Transverse colon (tissue), 4 donors: ENCODE results near the gene CIROP.

Source experiments
- POLR2A ChIP-seq: fragments of 450-650 bp; IDR thresholded peaks from one replicate; pipeline ENCODE4 v1.6.1; 2016; ENCODE audit warnings: antibody characterized with exemption, mild to moderate bottlenecking, moderate library complexity
- POLR2AphosphoS5 ChIP-seq, 3 donors: sonication (generic); formaldehyde crosslinking; IDR thresholded peaks; one replicate each; pipeline ENCODE4 v1.6.1; 2016; ENCODE audit warnings: antibody characterized with exemption in 3 of 3
- TF ChIP-seq, protein P1 (sequence below), 5 experiments: fragments of 200-600 bp in 3 of 5; fragments of 450-650 bp in 2 of 5; sonication (generic) in 3 of 5; IDR thresholded peaks; 1 replicate in 2 of 5; 2 replicates in 3 of 5; pipeline ENCODE4 v1.5.1; 2016 to 2017; ENCODE audit warnings: antibody characterized with exemption in 5 of 5, inconsistent platforms in 3 of 5, mild to moderate bottlenecking in 2 of 5, moderate library complexity in 1 of 5

DNA sequence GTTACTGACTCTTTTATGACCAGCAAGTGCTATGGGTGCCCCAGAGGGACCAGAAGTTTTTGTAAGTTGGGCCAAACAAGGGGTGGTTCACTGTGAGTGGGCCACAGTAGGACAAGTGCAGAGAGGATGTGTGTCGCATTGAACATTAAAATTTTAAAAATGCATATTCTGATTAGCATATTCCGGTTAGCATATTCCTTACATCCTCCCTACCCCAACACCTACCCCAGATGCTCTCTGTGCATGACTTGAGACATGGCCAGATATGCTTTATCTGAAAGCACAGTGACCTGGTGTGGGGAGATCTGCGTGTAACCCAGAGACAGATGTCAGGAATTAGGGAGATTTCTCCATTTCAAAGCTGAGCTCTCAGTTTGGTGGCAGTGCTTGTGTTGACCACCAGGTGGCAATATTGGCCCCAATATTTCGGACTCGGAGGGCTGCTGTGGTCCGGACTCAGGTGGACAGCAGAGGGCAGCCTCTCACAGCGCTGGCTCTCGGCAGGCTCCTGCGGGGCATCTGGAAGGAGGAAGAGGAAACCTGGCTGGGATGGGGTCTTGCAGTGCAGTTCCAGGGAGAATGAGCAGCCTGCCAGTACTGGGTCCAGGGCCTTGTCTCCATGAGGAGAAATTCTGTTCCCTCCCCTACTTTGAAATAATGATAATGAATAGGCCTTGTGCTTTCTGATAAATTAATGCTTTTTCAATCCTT is 15.9 kb upstream of the CIROP start:
- TF ChIP-seq POLR2A: no peak
- TF ChIP-seq, protein P1, sequence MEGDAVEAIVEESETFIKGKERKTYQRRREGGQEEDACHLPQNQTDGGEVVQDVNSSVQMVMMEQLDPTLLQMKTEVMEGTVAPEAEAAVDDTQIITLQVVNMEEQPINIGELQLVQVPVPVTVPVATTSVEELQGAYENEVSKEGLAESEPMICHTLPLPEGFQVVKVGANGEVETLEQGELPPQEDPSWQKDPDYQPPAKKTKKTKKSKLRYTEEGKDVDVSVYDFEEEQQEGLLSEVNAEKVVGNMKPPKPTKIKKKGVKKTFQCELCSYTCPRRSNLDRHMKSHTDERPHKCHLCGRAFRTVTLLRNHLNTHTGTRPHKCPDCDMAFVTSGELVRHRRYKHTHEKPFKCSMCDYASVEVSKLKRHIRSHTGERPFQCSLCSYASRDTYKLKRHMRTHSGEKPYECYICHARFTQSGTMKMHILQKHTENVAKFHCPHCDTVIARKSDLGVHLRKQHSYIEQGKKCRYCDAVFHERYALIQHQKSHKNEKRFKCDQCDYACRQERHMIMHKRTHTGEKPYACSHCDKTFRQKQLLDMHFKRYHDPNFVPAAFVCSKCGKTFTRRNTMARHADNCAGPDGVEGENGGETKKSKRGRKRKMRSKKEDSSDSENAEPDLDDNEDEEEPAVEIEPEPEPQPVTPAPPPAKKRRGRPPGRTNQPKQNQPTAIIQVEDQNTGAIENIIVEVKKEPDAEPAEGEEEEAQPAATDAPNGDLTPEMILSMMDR (IDR thresholded peaks at IDR 0.05): peak; percentile 99 to 100 (median 100)
- TF ChIP-seq POLR2AphosphoS5 (IDR thresholded peaks at IDR 0.05): no peak
